Adrenal gland (tissue), 5 donors: ENCODE results near the gene FHIT.

ENCODE experiments used
- POLR2A ChIP-seq, 2 donors: fragments of 450-650 bp; IDR thresholded peaks; one replicate each; pipeline ENCODE4 v1.6.1; 2017; ENCODE audit warnings: antibody characterized with exemption in 2 of 2, mild to moderate bottlenecking in 2 of 2, moderate library complexity in 1 of 2
- TF ChIP-seq, protein P1 (sequence below), 6 experiments: fragments of 450-650 bp in 4 of 6; fragments of 200-600 bp in 2 of 6; sonication (generic) in 1 of 6; IDR thresholded peaks; 1 replicate in 5 of 6; 2 replicates in 1 of 6; pipeline versions ENCODE4 v1.5.1 to v1.8.0; 2016 to 2021; ENCODE audit warnings: antibody characterized with exemption in 6 of 6, mild to moderate bottlenecking in 2 of 6, moderate library complexity in 1 of 6
- donor health status: DM: no; HTN: no; CAD: no.

GRCh38 chr3:60588806-60589205, 662.4 kb downstream of the FHIT start:
- TF ChIP-seq, protein P1, sequence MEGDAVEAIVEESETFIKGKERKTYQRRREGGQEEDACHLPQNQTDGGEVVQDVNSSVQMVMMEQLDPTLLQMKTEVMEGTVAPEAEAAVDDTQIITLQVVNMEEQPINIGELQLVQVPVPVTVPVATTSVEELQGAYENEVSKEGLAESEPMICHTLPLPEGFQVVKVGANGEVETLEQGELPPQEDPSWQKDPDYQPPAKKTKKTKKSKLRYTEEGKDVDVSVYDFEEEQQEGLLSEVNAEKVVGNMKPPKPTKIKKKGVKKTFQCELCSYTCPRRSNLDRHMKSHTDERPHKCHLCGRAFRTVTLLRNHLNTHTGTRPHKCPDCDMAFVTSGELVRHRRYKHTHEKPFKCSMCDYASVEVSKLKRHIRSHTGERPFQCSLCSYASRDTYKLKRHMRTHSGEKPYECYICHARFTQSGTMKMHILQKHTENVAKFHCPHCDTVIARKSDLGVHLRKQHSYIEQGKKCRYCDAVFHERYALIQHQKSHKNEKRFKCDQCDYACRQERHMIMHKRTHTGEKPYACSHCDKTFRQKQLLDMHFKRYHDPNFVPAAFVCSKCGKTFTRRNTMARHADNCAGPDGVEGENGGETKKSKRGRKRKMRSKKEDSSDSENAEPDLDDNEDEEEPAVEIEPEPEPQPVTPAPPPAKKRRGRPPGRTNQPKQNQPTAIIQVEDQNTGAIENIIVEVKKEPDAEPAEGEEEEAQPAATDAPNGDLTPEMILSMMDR (IDR thresholded peaks at IDR 0.05), result no peak
- no peak for TF ChIP-seq POLR2A (IDR thresholded peaks at IDR 0.05)
